ENCODE results near the gene MCC.

MCC gene

DNA sequence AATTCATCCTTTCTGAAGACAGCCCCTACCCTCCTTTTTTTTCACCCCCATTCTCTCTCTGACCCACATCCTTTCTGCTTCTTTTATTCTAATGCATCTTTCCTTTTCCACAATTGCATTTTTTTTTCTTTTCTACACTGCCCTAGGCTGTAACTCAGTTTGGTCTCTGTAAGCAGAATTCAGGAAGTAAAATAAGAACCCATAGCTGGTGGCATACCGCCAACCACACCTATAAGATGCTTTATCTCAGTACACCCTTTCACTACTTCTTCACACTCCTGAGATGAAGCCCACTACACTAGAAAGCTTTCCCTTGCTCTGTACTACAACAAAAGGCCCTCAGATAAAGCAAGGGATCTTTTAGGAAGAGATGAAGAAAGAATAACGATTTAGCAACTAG lies 37.3 kb downstream of the MCC start:
- POLR2A ChIA-PET: no interaction called here
- Histone ChIP-seq H3K27ac (ENCODE audit: extremely low read depth, low read depth, low read length) (no peak overlapping the region), H3K36me3 (ENCODE audit: control insufficient read depth in 2 of 2, insufficient read depth in 1 of 2, low read length in 2 of 2) (no peaks in the 10 kb centered on the region), H3K4me1 (ENCODE audit: control insufficient read depth, insufficient read depth, low read length) (peaks cover 4% of the 10 kb centered on the region), H3K9me3 (ENCODE audit: control insufficient read depth, insufficient read depth, low read depth, low read length) (no peaks in the 10 kb centered on the region), H3K4me3 (ENCODE audit: low read depth, low read length) (no peak overlapping the region)
- CTCF ChIA-PET: no interaction called here
- no peak for TF ChIP-seq SCRT2 (tag by site-specific recombination; IDR thresholded peaks at IDR 0.05)
- TF ChIP-seq REPIN1 (tag by site-specific recombination; IDR thresholded peaks at IDR 0.05; ENCODE audit: low read depth): no peak
- TF ChIP-seq, protein P1, sequence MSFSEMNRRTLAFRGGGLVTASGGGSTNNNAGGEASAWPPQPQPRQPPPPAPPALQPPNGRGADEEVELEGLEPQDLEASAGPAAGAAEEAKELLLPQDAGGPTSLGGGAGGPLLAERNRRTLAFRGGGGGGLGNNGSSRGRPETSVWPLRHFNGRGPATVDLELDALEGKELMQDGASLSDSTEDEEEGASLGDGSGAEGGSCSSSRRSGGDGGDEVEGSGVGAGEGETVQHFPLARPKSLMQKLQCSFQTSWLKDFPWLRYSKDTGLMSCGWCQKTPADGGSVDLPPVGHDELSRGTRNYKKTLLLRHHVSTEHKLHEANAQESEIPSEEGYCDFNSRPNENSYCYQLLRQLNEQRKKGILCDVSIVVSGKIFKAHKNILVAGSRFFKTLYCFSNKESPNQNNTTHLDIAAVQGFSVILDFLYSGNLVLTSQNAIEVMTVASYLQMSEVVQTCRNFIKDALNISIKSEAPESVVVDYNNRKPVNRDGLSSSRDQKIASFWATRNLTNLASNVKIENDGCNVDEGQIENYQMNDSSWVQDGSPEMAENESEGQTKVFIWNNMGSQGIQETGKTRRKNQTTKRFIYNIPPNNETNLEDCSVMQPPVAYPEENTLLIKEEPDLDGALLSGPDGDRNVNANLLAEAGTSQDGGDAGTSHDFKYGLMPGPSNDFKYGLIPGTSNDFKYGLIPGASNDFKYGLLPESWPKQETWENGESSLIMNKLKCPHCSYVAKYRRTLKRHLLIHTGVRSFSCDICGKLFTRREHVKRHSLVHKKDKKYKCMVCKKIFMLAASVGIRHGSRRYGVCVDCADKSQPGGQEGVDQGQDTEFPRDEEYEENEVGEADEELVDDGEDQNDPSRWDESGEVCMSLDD (tag by site-specific recombination; IDR thresholded peaks at IDR 0.05): no peak
- TF ChIP-seq, protein P2, sequence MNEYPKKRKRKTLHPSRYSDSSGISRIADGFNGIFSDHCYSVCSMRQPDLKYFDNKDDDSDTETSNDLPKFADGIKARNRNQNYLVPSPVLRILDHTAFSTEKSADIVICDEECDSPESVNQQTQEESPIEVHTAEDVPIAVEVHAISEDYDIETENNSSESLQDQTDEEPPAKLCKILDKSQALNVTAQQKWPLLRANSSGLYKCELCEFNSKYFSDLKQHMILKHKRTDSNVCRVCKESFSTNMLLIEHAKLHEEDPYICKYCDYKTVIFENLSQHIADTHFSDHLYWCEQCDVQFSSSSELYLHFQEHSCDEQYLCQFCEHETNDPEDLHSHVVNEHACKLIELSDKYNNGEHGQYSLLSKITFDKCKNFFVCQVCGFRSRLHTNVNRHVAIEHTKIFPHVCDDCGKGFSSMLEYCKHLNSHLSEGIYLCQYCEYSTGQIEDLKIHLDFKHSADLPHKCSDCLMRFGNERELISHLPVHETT (tag by site-specific recombination; IDR thresholded peaks at IDR 0.05): no peak
- TF ChIP-seq ZNF664 (tag by site-specific recombination; IDR thresholded peaks at IDR 0.05): no peak
- no peak for TF ChIP-seq ZNF335 (tag by site-specific recombination; conservative IDR thresholded peaks at IDR 0.05)
- no peak for TF ChIP-seq ZNF660 (tag by site-specific recombination; IDR thresholded peaks at IDR 0.05)
- no peak for TF ChIP-seq ZNF174 (tag by site-specific recombination; IDR thresholded peaks at IDR 0.05)
- no peak for TF ChIP-seq ZNF791 (tag by site-specific recombination; IDR thresholded peaks at IDR 0.05)
- no peak for TF ChIP-seq KLF10 (tag by site-specific recombination; IDR thresholded peaks at IDR 0.05)
- TF ChIP-seq ZNF211 (tag by site-specific recombination; IDR thresholded peaks at IDR 0.05; ENCODE audit: low read depth): no peak
- no peak for TF ChIP-seq OVOL3 (tag by site-specific recombination; IDR thresholded peaks at IDR 0.05)
- no peak for TF ChIP-seq ZNF146 (tag by site-specific recombination; IDR thresholded peaks at IDR 0.05)
- no peak for TF ChIP-seq HOXC10 (CRISPR knock-in tag; IDR thresholded peaks at IDR 0.05)
- no peak for TF ChIP-seq ZBTB26 (tag by site-specific recombination; optimal IDR thresholded peaks at IDR 0.05)
- no peak for TF ChIP-seq ZBTB11 (tag by site-specific recombination; conservative IDR thresholded peaks at IDR 0.05; ENCODE audit: low read depth)
- no peak for TF ChIP-seq ZBTB1 (tag by site-specific recombination; IDR thresholded peaks at IDR 0.05)

DNA sequence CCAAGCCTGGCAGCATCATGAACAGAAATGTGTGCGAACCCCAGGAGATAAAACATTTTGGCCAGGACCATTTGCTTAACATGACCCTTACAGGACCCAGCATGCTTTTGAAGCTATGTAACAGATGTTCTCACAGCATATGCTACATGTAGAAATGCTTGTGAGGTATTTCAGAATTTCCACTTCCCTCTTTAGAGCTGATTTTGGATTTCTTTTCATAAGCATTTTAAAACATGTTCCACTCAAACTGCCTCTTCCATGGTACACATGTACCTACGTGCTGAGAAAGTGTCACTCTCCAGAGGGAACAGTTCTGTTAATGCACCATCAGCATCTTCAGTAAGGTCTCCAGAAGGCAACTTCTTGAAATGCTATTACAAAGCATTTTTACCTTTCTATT lies 37.8 kb downstream of the MCC start:
- TF ChIP-seq ZNF155 (tag by site-specific recombination; IDR thresholded peaks at IDR 0.05) (no peak), ZNF837 (tag by site-specific recombination; IDR thresholded peaks at IDR 0.05) (no peak), SP2 (tag by site-specific recombination; IDR thresholded peaks at IDR 0.05) (no peak), ZNF701 (tag by site-specific recombination; IDR thresholded peaks at IDR 0.05) (no peak)
- TF ChIP-seq, protein P3, sequence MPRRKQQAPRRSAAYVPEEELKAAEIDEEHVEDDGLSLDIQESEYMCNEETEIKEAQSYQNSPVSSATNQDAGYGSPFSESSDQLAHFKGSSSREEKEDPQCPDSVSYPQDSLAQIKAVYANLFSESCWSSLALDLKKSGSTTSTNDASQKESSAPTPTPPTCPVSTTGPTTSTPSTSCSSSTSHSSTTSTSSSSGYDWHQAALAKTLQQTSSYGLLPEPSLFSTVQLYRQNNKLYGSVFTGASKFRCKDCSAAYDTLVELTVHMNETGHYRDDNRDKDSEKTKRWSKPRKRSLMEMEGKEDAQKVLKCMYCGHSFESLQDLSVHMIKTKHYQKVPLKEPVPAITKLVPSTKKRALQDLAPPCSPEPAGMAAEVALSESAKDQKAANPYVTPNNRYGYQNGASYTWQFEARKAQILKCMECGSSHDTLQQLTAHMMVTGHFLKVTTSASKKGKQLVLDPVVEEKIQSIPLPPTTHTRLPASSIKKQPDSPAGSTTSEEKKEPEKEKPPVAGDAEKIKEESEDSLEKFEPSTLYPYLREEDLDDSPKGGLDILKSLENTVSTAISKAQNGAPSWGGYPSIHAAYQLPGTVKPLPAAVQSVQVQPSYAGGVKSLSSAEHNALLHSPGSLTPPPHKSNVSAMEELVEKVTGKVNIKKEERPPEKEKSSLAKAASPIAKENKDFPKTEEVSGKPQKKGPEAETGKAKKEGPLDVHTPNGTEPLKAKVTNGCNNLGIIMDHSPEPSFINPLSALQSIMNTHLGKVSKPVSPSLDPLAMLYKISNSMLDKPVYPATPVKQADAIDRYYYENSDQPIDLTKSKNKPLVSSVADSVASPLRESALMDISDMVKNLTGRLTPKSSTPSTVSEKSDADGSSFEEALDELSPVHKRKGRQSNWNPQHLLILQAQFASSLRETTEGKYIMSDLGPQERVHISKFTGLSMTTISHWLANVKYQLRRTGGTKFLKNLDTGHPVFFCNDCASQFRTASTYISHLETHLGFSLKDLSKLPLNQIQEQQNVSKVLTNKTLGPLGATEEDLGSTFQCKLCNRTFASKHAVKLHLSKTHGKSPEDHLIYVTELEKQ (tag by site-specific recombination; IDR thresholded peaks at IDR 0.05; ENCODE audit: borderline replicate concordance): no peak
- H3K9me3 ChIP-seq (ENCODE audit: control insufficient read depth, insufficient read depth, low read depth, low read length): no peaks in the 10 kb centered on the region
- H3K36me3 ChIP-seq (ENCODE audit: control insufficient read depth in 2 of 2, insufficient read depth in 1 of 2, low read length in 2 of 2): no peaks in the 10 kb centered on the region
- POLR2A ChIA-PET: no interaction called here
- CTCF ChIA-PET: no interaction called here
- no peak overlapping the region for H3K4me3 ChIP-seq (ENCODE audit: low read depth, low read length)
- H3K27ac ChIP-seq (ENCODE audit: extremely low read depth, low read depth, low read length): no peak overlapping the region
- H3K4me1 ChIP-seq (ENCODE audit: control insufficient read depth, insufficient read depth, low read length): peaks cover 4% of the 10 kb centered on the region
